Measurements from ENCODE around the gene FHOD3.

DNA sequence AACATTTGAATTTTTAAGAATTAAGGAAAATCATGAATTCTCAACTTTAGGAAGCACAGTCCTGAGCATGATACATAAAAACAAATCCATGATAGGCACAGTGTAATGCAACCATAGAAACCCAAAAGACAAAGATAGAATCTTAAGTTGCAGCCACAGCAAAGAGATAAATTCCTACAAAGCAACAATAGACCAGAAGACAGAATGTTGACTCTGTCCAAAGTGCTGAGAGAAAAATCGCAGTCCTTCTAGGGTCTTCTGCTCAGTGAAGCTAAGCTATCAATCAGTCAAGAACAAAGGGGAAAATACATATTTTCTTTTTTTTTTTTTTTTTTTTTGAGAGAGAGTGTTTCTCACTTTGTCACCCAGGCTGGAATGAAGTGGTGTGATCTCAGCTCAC, 22.0 kb upstream of the FHOD3 start:
- TF ChIP-seq, protein P1, sequence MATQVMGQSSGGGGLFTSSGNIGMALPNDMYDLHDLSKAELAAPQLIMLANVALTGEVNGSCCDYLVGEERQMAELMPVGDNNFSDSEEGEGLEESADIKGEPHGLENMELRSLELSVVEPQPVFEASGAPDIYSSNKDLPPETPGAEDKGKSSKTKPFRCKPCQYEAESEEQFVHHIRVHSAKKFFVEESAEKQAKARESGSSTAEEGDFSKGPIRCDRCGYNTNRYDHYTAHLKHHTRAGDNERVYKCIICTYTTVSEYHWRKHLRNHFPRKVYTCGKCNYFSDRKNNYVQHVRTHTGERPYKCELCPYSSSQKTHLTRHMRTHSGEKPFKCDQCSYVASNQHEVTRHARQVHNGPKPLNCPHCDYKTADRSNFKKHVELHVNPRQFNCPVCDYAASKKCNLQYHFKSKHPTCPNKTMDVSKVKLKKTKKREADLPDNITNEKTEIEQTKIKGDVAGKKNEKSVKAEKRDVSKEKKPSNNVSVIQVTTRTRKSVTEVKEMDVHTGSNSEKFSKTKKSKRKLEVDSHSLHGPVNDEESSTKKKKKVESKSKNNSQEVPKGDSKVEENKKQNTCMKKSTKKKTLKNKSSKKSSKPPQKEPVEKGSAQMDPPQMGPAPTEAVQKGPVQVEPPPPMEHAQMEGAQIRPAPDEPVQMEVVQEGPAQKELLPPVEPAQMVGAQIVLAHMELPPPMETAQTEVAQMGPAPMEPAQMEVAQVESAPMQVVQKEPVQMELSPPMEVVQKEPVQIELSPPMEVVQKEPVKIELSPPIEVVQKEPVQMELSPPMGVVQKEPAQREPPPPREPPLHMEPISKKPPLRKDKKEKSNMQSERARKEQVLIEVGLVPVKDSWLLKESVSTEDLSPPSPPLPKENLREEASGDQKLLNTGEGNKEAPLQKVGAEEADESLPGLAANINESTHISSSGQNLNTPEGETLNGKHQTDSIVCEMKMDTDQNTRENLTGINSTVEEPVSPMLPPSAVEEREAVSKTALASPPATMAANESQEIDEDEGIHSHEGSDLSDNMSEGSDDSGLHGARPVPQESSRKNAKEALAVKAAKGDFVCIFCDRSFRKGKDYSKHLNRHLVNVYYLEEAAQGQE (IDR thresholded peaks at IDR 0.05; ENCODE audit: borderline replicate concordance) = peak; percentile 85
- TF ChIP-seq, protein P1 (CRISPR knock-in tag; IDR thresholded peaks at IDR 0.05; ENCODE audit: low read depth) = no peak
- no peak for TF ChIP-seq FOXK2 (conservative IDR thresholded peaks at IDR 0.05 in 1 of 2, IDR thresholded peaks at IDR 0.05 in 1 of 2; ENCODE audit: low read depth in 2 of 2)
- no peak for TF ChIP-seq NFIC (IDR thresholded peaks at IDR 0.05)
- no peak for TF ChIP-seq ZNF12 (CRISPR knock-in tag; IDR thresholded peaks at IDR 0.05)
- no peak for TF ChIP-seq RAD21 (CRISPR knock-in tag; conservative IDR thresholded peaks at IDR 0.05 in 1 of 2, IDR thresholded peaks at IDR 0.05 in 1 of 2)

Measured in K562 (cell line).